HG03575 (cell line): Measurements from ENCODE around the gene PSMB3.

Source experiments
- ATAC-seq: cut with Tn5 transposase; IDR thresholded peaks from one replicate; pipeline ENCODE4 v1.9.1; 2021; ENCODE audit not compliant: unreplicated experiment, insufficient number of reproducible peaks, low FRiP score; ENCODE audit errors: extremely low read depth

Gene PSMB3

GRCh38 chr17:38752308-38753070, at the start of gene PSMB3:
PSMB3 (plus strand) TSS chr17:38752741; CDS start chr17:38752827, 86 bp downstream.
- peak; percentile 45 for ATAC-seq

DNA sequence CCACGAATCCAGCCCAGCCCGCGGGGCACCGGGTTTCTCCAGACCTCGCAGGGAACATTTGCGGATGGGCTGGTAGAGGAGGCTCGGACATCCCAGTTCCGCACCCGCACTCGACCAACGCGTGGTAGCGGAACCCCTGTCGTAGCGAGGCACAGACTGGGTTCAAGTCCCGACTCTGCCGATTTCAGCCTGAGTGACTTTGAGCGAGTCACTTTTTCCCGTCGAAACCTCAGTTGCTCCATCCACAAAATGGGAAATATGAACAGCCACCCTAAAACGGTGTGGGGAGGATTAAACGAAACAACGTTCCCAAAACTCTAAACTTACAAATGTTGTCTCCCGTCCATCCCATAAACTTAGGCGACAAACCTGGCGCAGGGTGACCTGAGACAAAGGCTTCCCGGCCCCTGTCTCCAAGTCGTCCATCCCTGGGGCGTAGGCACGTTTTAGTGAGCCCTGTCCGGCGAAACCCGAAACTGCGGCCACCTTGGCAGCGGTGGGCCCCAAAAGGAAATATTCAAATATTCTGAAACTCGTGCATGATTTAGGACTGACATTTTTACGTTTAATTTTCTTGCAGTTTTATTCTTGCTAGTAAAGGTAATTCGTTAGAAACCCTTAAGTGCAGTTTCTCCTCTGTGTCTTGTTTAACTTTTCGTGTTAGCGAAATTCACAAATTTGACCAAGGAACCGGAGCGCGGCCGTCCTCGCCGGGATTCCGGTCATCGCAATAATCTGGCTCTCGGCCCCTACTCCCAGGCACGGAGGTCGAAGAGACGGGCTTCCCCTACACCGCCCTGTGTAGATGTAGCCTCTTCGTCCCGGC, 49.4 kb upstream of the PSMB3 start:
- ATAC-seq = no peak

DNA sequence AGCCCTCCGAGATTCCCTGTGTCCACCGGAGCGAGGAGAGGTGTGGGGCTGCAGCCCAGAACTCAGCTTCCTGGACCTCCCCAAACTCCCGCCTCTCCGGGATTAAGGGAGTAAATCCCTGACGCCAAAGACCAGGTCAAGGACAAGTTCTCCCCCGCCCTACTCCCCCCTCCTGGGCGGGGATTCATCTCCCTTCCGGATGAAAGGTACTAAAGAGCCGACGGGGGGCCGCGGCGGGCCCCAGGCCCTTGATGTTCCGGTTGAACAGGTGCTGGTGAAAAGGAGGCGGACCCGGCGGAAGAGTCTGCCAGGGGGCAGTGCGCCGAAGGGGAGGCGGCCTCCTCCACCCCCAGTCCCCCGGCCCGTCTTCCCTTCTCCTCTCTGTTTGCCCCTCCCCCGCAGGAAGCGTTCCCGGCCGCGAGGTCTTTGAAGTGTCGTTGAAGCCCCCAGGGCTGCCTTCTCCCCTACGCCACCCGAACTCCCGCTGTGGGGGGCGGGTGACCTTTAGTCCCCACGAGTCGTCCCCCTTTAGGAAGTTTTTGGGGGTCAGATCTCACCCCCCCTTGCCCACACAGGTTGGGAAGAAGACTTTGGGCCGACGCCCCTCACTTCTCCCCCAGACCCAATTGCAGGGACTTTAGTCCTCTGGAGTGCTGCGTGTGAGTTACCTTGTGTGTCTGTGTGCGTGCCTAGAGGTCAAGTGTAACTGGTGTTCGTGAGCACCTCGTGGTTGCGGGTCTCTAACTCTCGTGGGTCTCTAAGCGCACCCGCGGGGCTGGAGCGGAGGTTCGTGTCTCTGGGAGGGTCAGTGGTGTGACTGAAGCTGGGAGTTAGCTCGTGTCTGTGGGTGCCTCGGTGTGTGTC, 48.6 kb upstream of the PSMB3 start:
- no peak for ATAC-seq

GRCh38 chr17:38704606-38705522, 47.7 kb upstream of the PSMB3 start, which contains the start of gene MLLT6:
MLLT6 (plus strand) TSS chr17:38705273; CDS start chr17:38705633, 360 bp downstream.
- no peak for ATAC-seq

- no peak for ATAC-seq
Observed at GRCh38 chr17:38705523-38705802, 47.1 kb upstream of the PSMB3 start.

DNA sequence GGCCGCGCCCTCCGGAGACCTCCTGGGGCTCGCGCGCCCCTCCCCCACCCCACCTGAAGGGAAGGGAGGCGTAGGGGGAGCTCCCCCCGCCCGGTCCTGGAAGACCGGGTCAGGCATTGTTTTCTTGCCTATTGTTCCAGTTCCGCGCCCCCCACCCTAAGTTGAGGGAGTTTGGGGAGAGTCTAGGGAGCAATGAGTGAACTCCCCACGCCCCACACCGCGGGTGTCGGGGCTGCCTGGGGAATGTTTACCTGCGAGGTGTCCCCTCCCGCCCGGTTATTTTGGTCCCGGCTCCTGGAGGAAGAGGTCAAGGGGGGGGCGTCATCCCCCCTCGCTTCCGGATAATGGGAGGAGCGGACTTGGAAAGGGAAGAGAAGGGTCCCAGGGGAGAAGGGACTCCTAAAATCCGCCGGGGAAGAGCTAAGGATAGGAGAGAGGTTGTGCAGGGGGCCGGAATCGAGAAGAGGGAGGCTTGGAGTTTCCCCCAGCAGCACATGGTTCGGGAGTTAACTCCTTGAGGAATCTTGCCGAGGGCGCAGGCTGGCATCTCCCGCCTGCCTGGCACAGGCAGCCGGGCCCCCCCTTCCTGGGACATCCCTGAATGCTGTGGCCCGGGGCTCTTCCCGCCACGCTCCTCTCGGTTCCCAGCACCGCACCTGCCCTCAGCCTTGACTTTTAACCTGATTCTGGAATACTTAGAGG, 46.6 kb upstream of the PSMB3 start:
- no peak for ATAC-seq

DNA sequence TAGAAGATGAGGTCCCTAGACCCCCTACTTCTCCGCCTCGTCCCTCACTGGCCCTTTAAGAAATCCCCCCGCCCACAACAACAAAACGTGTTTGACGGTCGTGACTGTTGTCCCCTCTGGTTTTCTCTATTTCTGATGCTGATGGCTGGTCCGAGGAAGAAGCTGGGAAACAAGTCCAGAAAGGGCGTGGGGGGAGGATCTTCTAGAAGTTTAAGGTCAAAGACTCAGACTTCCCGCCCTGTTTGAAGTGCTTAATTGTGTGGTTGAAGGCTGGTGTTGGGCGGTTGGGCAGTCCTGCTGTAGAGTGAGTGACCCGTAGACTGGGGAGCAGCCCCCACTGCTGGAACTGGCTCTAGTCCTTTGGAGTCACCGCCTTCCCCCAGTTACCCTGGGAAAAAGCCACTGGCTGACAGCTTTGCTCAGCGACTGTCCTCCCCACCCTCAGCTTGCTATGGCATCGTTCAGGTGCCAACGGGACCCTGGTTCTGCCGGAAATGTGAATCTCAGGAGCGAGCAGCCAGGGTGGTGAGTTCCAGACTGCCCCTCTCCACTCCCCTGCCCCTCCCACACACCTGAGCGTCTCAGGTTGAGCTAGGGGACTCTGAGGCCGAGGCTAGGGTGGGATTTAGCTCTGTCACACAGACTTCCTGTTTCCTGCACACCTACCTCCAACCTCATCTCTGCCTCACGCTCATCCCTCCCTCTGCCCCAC, 45.9 kb upstream of the PSMB3 start:
- ATAC-seq = no peak

- ATAC-seq = no peak
Observed at GRCh38 chr17:38707678-38708351, 44.7 kb upstream of the PSMB3 start.

- ATAC-seq = no peak
Observed at GRCh38 chr17:38709104-38709820, 43.3 kb upstream of the PSMB3 start.

DNA sequence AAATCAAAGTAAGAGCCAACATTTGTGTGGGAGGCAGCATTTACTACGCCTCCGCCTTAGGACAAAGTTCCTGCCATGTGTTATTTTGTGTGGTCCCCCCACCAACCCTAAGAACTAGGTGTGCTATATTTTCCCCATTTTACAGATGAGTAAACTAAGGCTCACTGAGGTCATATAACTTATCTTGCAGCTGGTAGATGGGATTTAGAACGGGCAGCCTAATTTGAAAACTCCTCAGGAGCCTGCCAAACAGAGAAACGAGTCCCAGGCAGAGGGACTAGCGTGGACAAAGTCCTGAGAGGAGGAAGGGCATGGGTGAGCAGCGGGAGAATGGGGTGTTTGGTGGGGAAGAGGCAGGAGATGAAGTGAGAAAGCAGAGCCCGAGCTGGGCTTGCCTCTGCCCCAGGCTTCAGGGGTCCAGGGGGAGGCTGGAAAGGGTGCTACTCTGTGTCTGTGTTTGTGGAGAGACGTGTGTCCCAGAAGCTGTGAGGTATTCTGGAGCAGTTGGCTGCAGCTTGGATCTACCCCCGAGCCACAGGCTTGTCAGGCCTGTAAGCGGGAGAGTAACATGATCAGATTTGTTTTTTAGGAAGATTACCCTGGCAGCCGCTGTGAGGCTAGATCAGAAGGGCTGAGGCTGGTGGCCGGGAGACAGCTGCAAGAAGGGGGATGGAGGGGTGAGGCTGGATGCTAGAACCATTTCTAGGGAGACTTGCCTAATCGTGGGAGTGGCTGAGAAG, 42.5 kb upstream of the PSMB3 start:
- no peak for ATAC-seq

GRCh38 chr17:38710604-38710962, 42.0 kb upstream of the PSMB3 start:
- ATAC-seq = no peak

GRCh38 chr17:38710985-38711384, 41.6 kb upstream of the PSMB3 start:
- no peak for ATAC-seq

- no peak for ATAC-seq
Observed at GRCh38 chr17:38711792-38712571, 40.6 kb upstream of the PSMB3 start.

GRCh38 chr17:38712593-38712992, 39.9 kb upstream of the PSMB3 start:
- no peak for ATAC-seq

DNA sequence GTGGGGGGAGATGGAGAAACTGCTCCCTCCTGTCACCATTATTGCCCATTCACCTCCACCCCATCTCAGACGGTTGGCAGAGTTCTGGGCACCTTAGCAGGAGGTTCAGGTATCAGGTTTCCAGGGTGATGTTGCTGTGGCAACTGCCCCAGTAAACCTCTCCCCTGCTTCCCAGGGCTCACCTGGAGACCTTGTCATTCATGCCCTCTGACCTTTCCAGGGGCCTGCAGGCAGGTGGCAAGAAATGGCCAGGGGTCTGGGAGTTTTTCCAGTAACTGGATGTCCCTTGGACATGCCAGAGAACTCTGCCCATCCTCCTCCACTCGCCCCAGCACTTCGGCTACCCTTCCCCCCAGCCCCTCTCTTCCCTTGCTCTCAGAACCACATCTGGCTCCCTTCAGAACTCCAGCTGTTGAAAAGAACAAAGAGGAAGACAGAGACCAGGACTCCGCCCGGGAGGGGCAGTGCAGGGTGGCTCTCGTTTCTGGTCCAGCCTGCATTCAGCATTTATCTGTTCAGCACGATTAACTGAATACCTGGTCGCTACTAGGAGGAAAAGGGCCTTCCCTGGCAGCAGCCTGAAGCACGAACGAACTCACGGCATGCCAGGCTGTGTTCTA, 39.0 kb upstream of the PSMB3 start:
- no peak for ATAC-seq
